Trophoblast cell (in vitro differentiated cells and primary cell): ENCODE results near the gene CD274.
"Not testable (repeated sequence)": the region's sequence is repeated elsewhere in the genome, so short reads cannot be mapped to it uniquely, and the experiment has no call there.

Experiments used
- DNase-seq, 2 donors: peaks; one replicate each; pipeline ENCODE4 v3.0.0-alpha.2; 2016
- H2AFZ ChIP-seq: 2 replicates; pipeline ENCODE4 v1.6.1; 2013; ENCODE audit warnings: low read length, moderate library complexity, mild to moderate bottlenecking; ENCODE audit not compliant: insufficient read depth, poor library complexity
- H2AK5ac ChIP-seq: 2 replicates; pipeline ENCODE4 v1.6.1; 2013; ENCODE audit warnings: mild to moderate bottlenecking, low read length
- H2BK120ac ChIP-seq: 2 replicates; pipeline ENCODE4 v1.6.1; 2013; ENCODE audit warnings: low read length, mild to moderate bottlenecking, moderate library complexity; ENCODE audit not compliant: insufficient read depth, poor library complexity
- H2BK12ac ChIP-seq: 2 replicates; pipeline ENCODE4 v1.6.1; 2013; ENCODE audit warnings: mild to moderate bottlenecking, low read length, moderate library complexity
- H2BK5ac ChIP-seq: 2 replicates; pipeline ENCODE4 v1.6.1; 2013; ENCODE audit warnings: low read length, low read depth, moderate library complexity, mild to moderate bottlenecking; ENCODE audit not compliant: poor library complexity
- H3K14ac ChIP-seq: 2 replicates; pipeline ENCODE4 v1.6.1; 2013; ENCODE audit warnings: mild to moderate bottlenecking, low read length
- H3K18ac ChIP-seq: 2 replicates; pipeline ENCODE4 v1.6.1; 2013; ENCODE audit warnings: mild to moderate bottlenecking, low read length
- H3K23ac ChIP-seq: 2 replicates; pipeline ENCODE4 v1.6.1; 2013; ENCODE audit warnings: low read length
- H3K27ac ChIP-seq: 2 replicates; pipeline ENCODE4 v1.5.1; 2013; ENCODE audit warnings: low read depth, mild to moderate bottlenecking, inconsistent platforms, low read length, moderate library complexity
- H3K27me3 ChIP-seq: 2 replicates; pipeline ENCODE4 v1.6.1; 2013; ENCODE audit warnings: inconsistent platforms, mild to moderate bottlenecking, low read length, moderate library complexity; ENCODE audit not compliant: insufficient read depth
- H3K36me3 ChIP-seq, 2 experiments: 1 replicate in 1 of 2; 2 replicates in 1 of 2; pipeline ENCODE4 v1.6.1; 2013; ENCODE audit warnings: low read length in 2 of 2, mild to moderate bottlenecking in 2 of 2, moderate library complexity in 1 of 2; ENCODE audit not compliant: insufficient read depth in 2 of 2, control insufficient read depth in 1 of 2
- H3K4ac ChIP-seq: 2 replicates; pipeline ENCODE4 v1.6.1; 2013; ENCODE audit warnings: low read depth, mild to moderate bottlenecking, low read length, moderate library complexity
- H3K4me1 ChIP-seq, 2 experiments: 1 replicate in 1 of 2; 2 replicates in 1 of 2; pipeline ENCODE4 v1.6.1; 2013; ENCODE audit warnings: low read length in 2 of 2, mild to moderate bottlenecking in 2 of 2, moderate library complexity in 1 of 2; ENCODE audit not compliant: insufficient read depth in 2 of 2, control insufficient read depth in 1 of 2
- H3K4me2 ChIP-seq: 2 replicates; pipeline ENCODE4 v1.6.1; 2013; ENCODE audit warnings: inconsistent platforms, mild to moderate bottlenecking, low read length, moderate library complexity
- H3K4me3 ChIP-seq: 2 replicates; pipeline ENCODE4 v1.5.1; 2013; ENCODE audit warnings: mild to moderate bottlenecking, low read depth, low read length, inconsistent platforms
- H3K79me1 ChIP-seq: one replicate; pipeline ENCODE4 v1.6.1; 2013; ENCODE audit warnings: low read length
- H3K79me2 ChIP-seq: 2 replicates; pipeline ENCODE4 v1.6.1; 2013; ENCODE audit warnings: low read length, mild to moderate bottlenecking; ENCODE audit not compliant: control insufficient read depth, insufficient read depth, poor library complexity
- H3K9ac ChIP-seq: 2 replicates; pipeline ENCODE4 v1.6.1; 2013; ENCODE audit warnings: mild to moderate bottlenecking, low read length
- H3K9me3 ChIP-seq: 2 replicates; pipeline ENCODE4 v1.6.1; 2013; ENCODE audit warnings: low read depth, mild to moderate bottlenecking, control low read depth, inconsistent platforms, low read length; ENCODE audit not compliant: insufficient read depth
- H4K12ac ChIP-seq: 2 replicates; pipeline ENCODE4 v1.6.1; 2013; ENCODE audit warnings: low read depth, mild to moderate bottlenecking, low read length, moderate library complexity
- H4K8ac ChIP-seq: 2 replicates; pipeline ENCODE4 v1.6.1; 2013; ENCODE audit warnings: low read depth, mild to moderate bottlenecking, low read length, moderate library complexity
- H4K91ac ChIP-seq: one replicate; pipeline ENCODE4 v1.6.1; 2013; ENCODE audit warnings: low read depth, mild to moderate bottlenecking, low read length, moderate library complexity
- WGBS: extraction: QIAGEN DNeasy Blood & Tissue Kit; methylation state at CpG from one replicate; pipeline ENCODE4 v1.1.7; 2013; ENCODE audit warnings: missing lambda C conversion rate; ENCODE audit not compliant: insufficient read length, insufficient coverage; ENCODE audit errors: extremely low coverage; 5-methylcytosine and 5-hydroxymethylcytosine counted together

The CD274 gene

DNA sequence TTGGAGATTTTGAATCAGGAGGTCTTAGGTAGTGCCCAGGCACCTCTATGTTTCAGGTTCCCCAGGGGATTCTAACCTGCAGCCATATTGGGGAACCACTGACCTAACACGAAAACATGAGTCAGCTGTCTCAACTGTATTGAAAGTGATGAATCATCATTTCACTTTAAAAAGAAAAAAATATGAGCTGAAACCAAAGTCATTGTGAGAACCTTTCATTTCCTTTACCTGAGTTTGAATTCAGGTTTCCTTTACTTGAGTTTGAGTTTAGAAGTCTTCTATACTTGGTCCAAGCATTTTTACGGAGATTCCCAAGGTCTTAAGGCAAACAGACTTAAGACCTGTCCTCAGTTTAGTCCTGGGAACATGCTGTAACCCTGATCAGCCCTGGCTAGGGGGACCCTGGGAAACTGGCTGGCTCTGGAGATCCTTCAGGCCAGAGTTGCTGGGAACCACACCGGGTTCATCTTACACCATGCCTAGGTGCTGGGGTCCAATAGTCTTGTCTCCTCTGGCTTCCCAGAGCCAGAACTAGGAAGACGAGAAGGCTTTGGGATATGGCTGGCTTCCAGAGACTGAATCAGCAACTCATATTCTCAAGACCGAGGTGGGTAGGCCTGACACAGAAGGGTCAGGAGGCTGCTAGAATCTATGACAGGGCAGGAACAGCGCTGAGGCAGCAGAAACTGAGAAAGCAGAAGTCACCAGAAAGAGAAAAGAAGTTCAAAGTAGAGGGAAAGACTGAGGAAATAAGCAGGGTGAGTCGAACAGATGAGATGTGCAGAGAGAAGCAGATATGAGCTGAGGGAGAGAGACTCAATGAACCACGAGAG lies 43.6 kb downstream of the CD274 start:
- H3K27me3 ChIP-seq, result no peaks in the 10 kb centered on the region
- H2AK5ac ChIP-seq, result no peak overlapping the region
- no CpG with 5 or more reads among the region's 8 CpGs for WGBS
- no peaks in the 10 kb centered on the region for H3K36me3 ChIP-seq
- no peak overlapping the region for H4K91ac ChIP-seq
- no peak overlapping the region for H3K4me3 ChIP-seq
- H3K23ac ChIP-seq, result no peak overlapping the region
- H3K14ac ChIP-seq, result no peak overlapping the region
- H3K79me2 ChIP-seq, result no peaks in the 10 kb centered on the region
- no peak overlapping the region for H4K8ac ChIP-seq
- H3K4me2 ChIP-seq, result no peak overlapping the region
- H3K9me3 ChIP-seq, result no peaks in the 10 kb centered on the region
- H2BK12ac ChIP-seq, result no peak overlapping the region
- H2BK120ac ChIP-seq, result no peak overlapping the region
- H2AFZ ChIP-seq, result no peak overlapping the region
- no peak overlapping the region for H3K18ac ChIP-seq
- H3K27ac ChIP-seq, result no peak overlapping the region
- H3K79me1 ChIP-seq, result no peaks in the 10 kb centered on the region
- no peaks in the 10 kb centered on the region for H3K4me1 ChIP-seq
- H2BK5ac ChIP-seq, result no peak overlapping the region
- DNase-seq, result no peak
- H4K12ac ChIP-seq, result no peak overlapping the region
- H3K4ac ChIP-seq, result no peak overlapping the region
- no peak overlapping the region for H3K9ac ChIP-seq

DNA sequence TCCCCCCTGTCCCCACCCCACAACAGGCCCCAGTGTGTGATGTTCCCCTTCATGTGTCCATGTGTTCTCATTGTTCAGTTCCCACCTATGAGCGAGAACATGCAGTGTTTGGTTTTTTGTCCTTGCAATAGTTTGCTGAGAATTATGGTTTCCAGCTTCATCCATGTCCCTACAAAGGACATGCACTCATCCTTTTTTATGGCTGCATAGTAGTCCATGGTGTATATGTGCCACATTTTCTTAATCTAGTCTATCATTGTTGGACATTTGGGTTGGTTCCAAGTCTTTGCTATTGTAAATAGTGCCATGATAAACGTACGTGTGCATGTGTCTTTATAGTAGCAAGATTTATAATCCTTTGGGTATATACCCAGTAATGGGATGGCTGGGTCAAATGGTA lies 44.4 kb downstream of the CD274 start:
- H3K79me2 ChIP-seq, H3K36me3 ChIP-seq, H2AK5ac ChIP-seq, H3K79me1 ChIP-seq, H4K12ac ChIP-seq, H3K27ac ChIP-seq, H3K18ac ChIP-seq, H4K91ac ChIP-seq, H3K4me1 ChIP-seq, H3K9ac ChIP-seq, H3K9me3 ChIP-seq, DNase-seq, H2BK12ac ChIP-seq, H4K8ac ChIP-seq, H2AFZ ChIP-seq, H3K4me3 ChIP-seq, H3K27me3 ChIP-seq, H3K4ac ChIP-seq, H3K14ac ChIP-seq, H3K4me2 ChIP-seq, H2BK120ac ChIP-seq, H3K23ac ChIP-seq, H2BK5ac ChIP-seq: not testable (repeated sequence)
- WGBS, result no CpG with 5 or more reads among the region's 3 CpGs

GRCh38 chr9:5499157-5499556 lies 48.8 kb downstream of the CD274 start:
- Histone ChIP-seq H4K12ac (no peak overlapping the region), H2BK12ac (no peak overlapping the region), H3K79me2 (no peaks in the 10 kb centered on the region), H4K91ac (no peak overlapping the region), H3K9ac (no peak overlapping the region), H3K27ac (no peak overlapping the region), H3K4ac (no peak overlapping the region), H3K18ac (no peak overlapping the region), H3K23ac (no peak overlapping the region), H2AFZ (no peak overlapping the region), H3K9me3 (peaks cover 1% of the 10 kb centered on the region), H3K36me3 (no peaks in the 10 kb centered on the region), H3K4me3 (no peak overlapping the region), H2BK120ac (no peak overlapping the region), H3K14ac (no peak overlapping the region), H2BK5ac (no peak overlapping the region), H3K79me1 (no peaks in the 10 kb centered on the region), H3K27me3 (no peaks in the 10 kb centered on the region), H4K8ac (no peak overlapping the region), H3K4me1 (no peaks in the 10 kb centered on the region), H3K4me2 (no peak overlapping the region), H2AK5ac (no peak overlapping the region)
- no CpG with 5 or more reads among the region's 1 CpG for WGBS
- DNase-seq, result no peak

- Histone ChIP-seq H3K9me3 (peaks cover 1% of the 10 kb centered on the region), H4K91ac (no peak overlapping the region), H3K4me3 (no peak overlapping the region), H2BK120ac (no peak overlapping the region), H3K9ac (no peak overlapping the region), H3K18ac (no peak overlapping the region), H3K4me1 (no peaks in the 10 kb centered on the region), H3K27me3 (no peaks in the 10 kb centered on the region), H3K14ac (no peak overlapping the region), H3K36me3 (no peaks in the 10 kb centered on the region), H2AFZ (no peak overlapping the region), H4K12ac (no peak overlapping the region), H4K8ac (no peak overlapping the region), H2AK5ac (no peak overlapping the region), H2BK12ac (no peak overlapping the region), H3K23ac (no peak overlapping the region), H3K27ac (no peak overlapping the region), H3K79me2 (no peaks in the 10 kb centered on the region), H2BK5ac (no peak overlapping the region), H3K4me2 (no peak overlapping the region), H3K4ac (no peak overlapping the region), H3K79me1 (no peaks in the 10 kb centered on the region)
- no CpG with 5 or more reads among the region's 4 CpGs for WGBS
- DNase-seq, result no peak
Observed at GRCh38 chr9:5499889-5500398, 49.6 kb downstream of the CD274 start.
